K562 (cell line): ENCODE data around the gene PLEKHA6. TPM values are rescaled to one million over a fixed set of nuclear protein-coding genes. Genes with fewer than 3 reads are reported as not detected.

Experiments used
- ATAC-seq: fragments of 200-7000 bp; cut with Tn5 transposase; 3 replicates; pipeline ENCODE4 v1.9.1; 2020; ENCODE audit warnings: moderate library complexity
- BruUV-seq: library from RNA; stranded (reverse); fragments of 400-500 nt; replicated peaks from 2 replicates; lab custom pipeline; 2021; lab: Mats Ljungman, UMichigan
- CTCF ChIA-PET: fragments of 300-600 bp; formaldehyde crosslinking; extraction: SDS; loops from one replicate; lab custom pipeline; 2021; ENCODE audit warnings: low intra/inter-chr PET ratio; lab: Yijun Ruan, JAX
- POLR2A ChIA-PET: fragments of 300-600, 350-650 bp; sonication (Branson Sonifier 250); formaldehyde crosslinking; extraction: SDS; loops from one replicate; lab custom pipeline; 2021; ENCODE audit warnings: antibody characterized with exemption, inconsistent platforms; lab: Yijun Ruan, JAX
- DNase-seq, 4 experiments: peaks; one replicate each; pipeline versions ENCODE4 v3.0.0 to v3.0.0-alpha.2; 2011 to 2018; ENCODE audit warnings: low spot score in 3 of 4, mixed read lengths in 3 of 4; ENCODE audit errors: extremely low read depth in 1 of 4
- FAIRE-seq: peaks from 2 replicates; lab custom pipeline; 2011; peaks lifted over from hg19 to GRCh38; lab: Jason Lieb, UNC
- H2AFZ ChIP-seq: 2 replicates; pipeline ENCODE4 v1.6.0; 2011; ENCODE audit warnings: low read depth, low read length, control low read depth, inconsistent platforms
- H3K27ac ChIP-seq: fragments of 200-600 bp; 3 replicates; pipeline ENCODE4 v1.8.0; 2011; ENCODE audit warnings: low read depth, mild to moderate bottlenecking, control low read depth, inconsistent platforms, low read length, moderate library complexity, mixed read lengths; ENCODE audit errors: extremely low read depth
- H3K27me3 ChIP-seq, 2 experiments: fragments of 300-600 bp in 1 of 2; 2 replicates in 1 of 2; 3 replicates in 1 of 2; pipeline versions ENCODE4 v1.6.0 to v1.8.0; 2011; ENCODE audit warnings: inconsistent platforms in 2 of 2, low read length in 2 of 2, mild to moderate bottlenecking in 1 of 2, mixed read lengths in 1 of 2, moderate library complexity in 1 of 2; ENCODE audit not compliant: control insufficient read depth in 2 of 2, insufficient read depth in 2 of 2
- H3K36me3 ChIP-seq: fragments of 300-600 bp; 3 replicates; pipeline ENCODE4 v1.8.0; 2011; ENCODE audit warnings: mild to moderate bottlenecking, low read length, inconsistent platforms; ENCODE audit not compliant: control insufficient read depth, insufficient read depth
- H3K4me1 ChIP-seq, 2 experiments: fragments of 200-600 bp in 1 of 2; replicated peaks in 1 of 2; 2 replicates in 1 of 2; 3 replicates in 1 of 2; pipeline versions ENCODE4 v1.5.1 to v1.8.0; 2011; ENCODE audit warnings: inconsistent platforms in 2 of 2, low read length in 2 of 2, mild to moderate bottlenecking in 1 of 2, mixed read lengths in 1 of 2, moderate library complexity in 1 of 2; ENCODE audit not compliant: control insufficient read depth in 2 of 2, insufficient read depth in 2 of 2
- H3K4me2 ChIP-seq: 2 replicates; pipeline ENCODE4 v1.6.1; 2011; ENCODE audit warnings: low read length, control low read depth, inconsistent platforms, mixed read lengths; ENCODE audit not compliant: insufficient read depth
- H3K4me3 ChIP-seq: fragments of 200-600 bp; sonication (generic), shearing (Covaris generic); 2 replicates; pipeline ENCODE4 v1.5.1; 2016; ENCODE audit warnings: control low read depth, inconsistent platforms
- H3K79me2 ChIP-seq: fragments of 200-600 bp; 3 replicates; pipeline ENCODE4 v1.8.0; 2011; ENCODE audit warnings: low read length, inconsistent platforms; ENCODE audit not compliant: control insufficient read depth, insufficient read depth
- H3K9ac ChIP-seq, 2 experiments: 2 replicates each; pipeline versions ENCODE4 v1.6.0 to v1.6.1; 2011; ENCODE audit warnings: low read depth in 2 of 2, low read length in 2 of 2, control low read depth in 1 of 2, inconsistent platforms in 1 of 2, mild to moderate bottlenecking in 1 of 2, mixed read lengths in 1 of 2; ENCODE audit not compliant: insufficient read depth in 1 of 2
- H3K9me1 ChIP-seq: one replicate; pipeline ENCODE4 v1.6.0; 2011; ENCODE audit warnings: inconsistent platforms, mild to moderate bottlenecking, low read length, moderate library complexity; ENCODE audit not compliant: control insufficient read depth, insufficient read depth
- H3K9me3 ChIP-seq: replicated peaks from 2 replicates; pipeline ENCODE4 v1.5.1; 2011; ENCODE audit warnings: low read depth, low read length, inconsistent platforms; ENCODE audit not compliant: control insufficient read depth, insufficient read depth
- H4K20me1 ChIP-seq: replicated peaks from 2 replicates; pipeline ENCODE4 v1.6.1; 2011; ENCODE audit warnings: low read length, inconsistent platforms, mixed read lengths; ENCODE audit not compliant: control insufficient read depth, insufficient read depth
- ARID2 ChIP-seq: fragments of 450-650 bp; IDR thresholded peaks from 2 replicates; pipeline ENCODE4 v1.6.1; 2017; ENCODE audit warnings: antibody characterized with exemption, mild to moderate bottlenecking
- BRF1 ChIP-seq: IDR thresholded peaks from 3 replicates; pipeline ENCODE4 v1.6.1; 2011; ENCODE audit warnings: borderline replicate concordance, mild to moderate bottlenecking; ENCODE audit not compliant: insufficient read length; ENCODE audit errors: extremely low read depth
- HCFC1 ChIP-seq: IDR thresholded peaks from 2 replicates; pipeline ENCODE4 v1.6.1; 2012; ENCODE audit warnings: low read depth, low read length, improper control_type of control experiment
- HNRNPUL1 ChIP-seq: fragments of 200-400 bp; formaldehyde crosslinking; IDR thresholded peaks from 2 replicates; pipeline ENCODE4 v1.6.1; 2017; ENCODE audit warnings: low read length
- ILF3 ChIP-seq: fragments of 450-650 bp; IDR thresholded peaks from 2 replicates; pipeline ENCODE4 v1.6.1; 2018; ENCODE audit warnings: antibody characterized with exemption, mild to moderate bottlenecking, moderate library complexity, borderline replicate concordance
- NCOA2 ChIP-seq, 2 experiments: fragments of 450-650 bp; IDR thresholded peaks; 2 replicates each; pipeline ENCODE4 v1.6.1; 2018; ENCODE audit warnings: mild to moderate bottlenecking in 2 of 2, moderate library complexity in 1 of 2; ENCODE audit not compliant: partially characterized antibody in 2 of 2
- POLR2A ChIP-seq: fragments of 450-650 bp; conservative IDR thresholded peaks from 2 replicates; pipeline ENCODE4 v1.6.1; 2016
- POLR2B ChIP-seq: fragments of 450-650 bp; IDR thresholded peaks from 2 replicates; pipeline ENCODE4 v1.6.1; 2018; ENCODE audit warnings: low read depth; ENCODE audit not compliant: partially characterized antibody
- POLR2H ChIP-seq: IDR thresholded peaks from 2 replicates; pipeline ENCODE4 v1.6.1; 2016; ENCODE audit warnings: missing genetic modification characterization, low read depth, mild to moderate bottlenecking, control low read depth, missing compliant biosample characterization, moderate library complexity
- RBM22 ChIP-seq: fragments of 200-400 bp; formaldehyde crosslinking; IDR thresholded peaks from 2 replicates; pipeline ENCODE4 v1.6.1; 2018; ENCODE audit warnings: low read length, low read depth; ENCODE audit not compliant: poor library complexity, severe bottlenecking
- SMARCA5 ChIP-seq: fragments of 450-650 bp; IDR thresholded peaks from 2 replicates; pipeline ENCODE4 v1.6.1; 2016
- SUPT5H ChIP-seq: fragments of 450-650 bp; IDR thresholded peaks from 2 replicates; pipeline ENCODE4 v1.6.1; 2016
- ZNF75A ChIP-seq: fragments of 450-650 bp; formaldehyde crosslinking; IDR thresholded peaks from 2 replicates; pipeline ENCODE4 v1.4.0; 2020; ENCODE audit warnings: mild to moderate bottlenecking
- WGBS: fragments of 100-300 bp; shearing (Covaris generic); methylation state at CpG from one replicate; pipeline ENCODE4 v1.1.6; 2016; ENCODE audit warnings: low coverage, mixed read lengths; ENCODE audit not compliant: insufficient coverage; ENCODE audit errors: missing lambda C conversion rate; 5-methylcytosine and 5-hydroxymethylcytosine counted together
- in situ Hi-C: fragments of 300-500 bp; cut with MboI; formaldehyde crosslinking; loops from 4 replicates; pipeline ENCODE4 v1.15.0; 2018; ENCODE audit warnings: inconsistent platforms, mixed read lengths
- intact Hi-C: fragments of 100-400 bp; cut with micrococcal nuclease; formaldehyde crosslinking; loops from 2 replicates; pipeline ENCODE4 v1.14.2; 2022
- polyA plus RNA-seq, 8 experiments: library from polyadenylated mRNA; depleted of rRNA in 4 of 8; stranded (reverse) in 5 of 8; unstranded in 3 of 8; fragments of >200 nt; fragmentation: Nextera tagmentation in 2 of 8; fragmentation: Illumina TruSeq in 1 of 8; extraction: Ambion mirVana in 2 of 8; extraction: Trizol in 1 of 8; gene quantifications; 2 replicates each; pipeline versions ENCODE4 v1.2.1 to v1.2.3, GENCODE V29; 2011 to 2014; ENCODE audit warnings: inconsistent platforms in 1 of 8, missing spikeins in 1 of 8
- total RNA-seq, 7 experiments: library from RNA; depleted of rRNA in 6 of 7; stranded (reverse); fragments of >200 nt in 6 of 7; fragmentation: Illumina TruSeq in 2 of 7; extraction: Trizol in 2 of 7; gene quantifications; 2 replicates each; pipeline versions ENCODE4 v1.2.1 to v1.2.3, GENCODE V29; 2011 to 2021; ENCODE audit warnings: low replicate concordance in 1 of 7
- TF ChIP-seq, protein P1 (sequence below): fragments of 450-650 bp; IDR thresholded peaks from 2 replicates; pipeline ENCODE4 v1.7.1; 2018; ENCODE audit warnings: mild to moderate bottlenecking, low read depth; ENCODE audit not compliant: partially characterized antibody

The PLEKHA6 gene
- total and polyA plus RNA-seq, 9 of the 15 experiments (the other 6 are each of a cell fraction or from before 2014, with no cell fraction given), result under 0.01 to 0.33 (median 0.01) TPM; not detected in 4

DNA sequence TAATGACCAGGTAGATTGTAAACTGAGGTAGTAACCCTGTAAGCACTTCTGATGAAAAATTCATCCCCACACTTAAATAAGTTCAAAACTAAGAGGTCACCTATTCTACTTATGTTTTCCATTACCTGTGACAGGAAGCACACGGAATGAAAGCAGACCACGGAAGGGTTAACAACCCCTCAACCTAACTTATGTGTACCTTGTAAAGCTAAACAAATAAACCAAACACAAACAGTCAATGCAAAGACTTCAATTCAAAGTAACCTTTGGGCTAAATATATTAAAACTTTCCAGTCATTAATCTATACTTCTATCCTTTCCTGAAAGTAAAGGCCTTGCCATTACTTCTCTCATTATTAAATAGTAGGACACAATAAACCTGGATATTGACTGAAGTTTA lies 44.9 kb upstream of the PLEKHA6 start:
- H3K9me1 ChIP-seq, result no peaks in the 10 kb centered on the region
- peaks cover 83% of the 10 kb centered on the region for H3K36me3 ChIP-seq
- no peak overlapping the region for H3K27ac ChIP-seq
- H3K4me1 ChIP-seq, result peaks cover 4 to 11% of the 10 kb centered on the region in 2 experiments; a peak in 4 of 5 replicates
- no peak overlapping the region for H3K4me2 ChIP-seq
- 93% methylated on average over 2 of the region's 2 CpGs for WGBS
- ChIA-PET POLR2A (interaction anchor here (0.6 kb wide), 3 partner anchors 63 to 267 kb away, joined by 3 read pairs; no protein-coding TSS in a partner anchor), CTCF (no interaction called here)
- no peak for ATAC-seq
- H3K4me3 ChIP-seq, result no peak overlapping the region
- DNase-seq, result no peak
- intact Hi-C loops (no loop called here), in situ Hi-C loops (no loop called here)
- no peaks in the 10 kb centered on the region for H3K27me3 ChIP-seq
- BruUV-seq, result no TSS peak
- no peak overlapping the region for H3K9ac ChIP-seq
- H3K9me3 ChIP-seq, result no peaks in the 10 kb centered on the region
- no peak for FAIRE-seq
- no peak overlapping the region for H2AFZ ChIP-seq
- H3K79me2 ChIP-seq, result peaks cover 62% of the 10 kb centered on the region
- TF ChIP-seq HCFC1, result no peak
- TF ChIP-seq NCOA2 (IDR thresholded peaks at IDR 0.05; ENCODE audit: partially characterized antibody in 2 of 2), result peak in 1 of 2 experiments; percentile 25
- H4K20me1 ChIP-seq, result peaks cover 42% of the 10 kb centered on the region

DNA sequence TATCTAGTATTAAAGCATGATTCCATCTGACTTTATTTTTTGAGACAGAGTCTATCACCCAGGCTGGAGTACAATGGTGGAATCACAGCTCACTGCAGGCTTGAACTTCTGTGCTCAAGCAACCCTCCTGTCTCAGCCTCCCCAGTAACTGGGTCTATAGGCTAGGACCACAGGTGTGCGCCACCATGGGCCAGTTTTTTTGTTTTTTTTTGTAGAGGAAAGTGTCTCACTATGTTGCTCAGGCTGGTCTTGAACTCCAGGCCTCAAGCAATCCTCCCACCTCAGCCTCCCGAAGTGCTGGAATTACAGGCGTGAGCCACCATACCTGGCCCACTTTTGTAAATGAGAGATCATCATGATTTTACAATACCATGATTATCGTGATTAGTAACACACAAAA lies 42.7 kb upstream of the PLEKHA6 start:
- no TSS peak for BruUV-seq
- ATAC-seq, result peak; percentile 17; the same call in 1 of the 3 replicates
- FAIRE-seq, result no peak
- CTCF ChIA-PET, result no interaction called here
- Histone ChIP-seq H3K79me2 (peaks cover 40% of the 10 kb centered on the region), H3K27ac (no peak overlapping the region), H3K9ac (no peak overlapping the region), H3K27me3 (no peaks in the 10 kb centered on the region), H3K4me3 (no peak overlapping the region), H3K9me3 (no peaks in the 10 kb centered on the region), H4K20me1 (peaks cover 20% of the 10 kb centered on the region), H3K9me1 (no peaks in the 10 kb centered on the region), H2AFZ (no peak overlapping the region), H3K4me2 (no peak overlapping the region), H3K36me3 (peaks cover 79% of the 10 kb centered on the region), H3K4me1 (peaks cover 4 to 11% of the 10 kb centered on the region in 2 experiments; a peak in 4 of 5 replicates)
- POLR2A ChIA-PET, result interaction anchor here (0.6 to 7.9 kb wide), 5 partner anchors 6 to 774 kb away, joined by 3 to 87 read pairs (median 3); no protein-coding TSS in a partner anchor
- intact Hi-C loops, result no loop called here
- no peak for DNase-seq
- WGBS, result 92% methylated on average over 4 of the region's 4 CpGs
- 0 out of 2 replicates have a peak, but pooled peaks have one; percentile 2 for TF ChIP-seq POLR2H (tag)
- TF ChIP-seq RBM22, result no peak
- 0 out of 2 replicates have a peak, but pooled peaks have one; percentile 21 for TF ChIP-seq SMARCA5
- no peak for TF ChIP-seq ZNF75A (CRISPR knock-in tag)
- TF ChIP-seq BRF1, result no peak
- TF ChIP-seq ARID2, result no peak
- TF ChIP-seq ILF3, result peak; percentile 53; the same call in 1 of the 2 replicates
- TF ChIP-seq, protein P1, sequence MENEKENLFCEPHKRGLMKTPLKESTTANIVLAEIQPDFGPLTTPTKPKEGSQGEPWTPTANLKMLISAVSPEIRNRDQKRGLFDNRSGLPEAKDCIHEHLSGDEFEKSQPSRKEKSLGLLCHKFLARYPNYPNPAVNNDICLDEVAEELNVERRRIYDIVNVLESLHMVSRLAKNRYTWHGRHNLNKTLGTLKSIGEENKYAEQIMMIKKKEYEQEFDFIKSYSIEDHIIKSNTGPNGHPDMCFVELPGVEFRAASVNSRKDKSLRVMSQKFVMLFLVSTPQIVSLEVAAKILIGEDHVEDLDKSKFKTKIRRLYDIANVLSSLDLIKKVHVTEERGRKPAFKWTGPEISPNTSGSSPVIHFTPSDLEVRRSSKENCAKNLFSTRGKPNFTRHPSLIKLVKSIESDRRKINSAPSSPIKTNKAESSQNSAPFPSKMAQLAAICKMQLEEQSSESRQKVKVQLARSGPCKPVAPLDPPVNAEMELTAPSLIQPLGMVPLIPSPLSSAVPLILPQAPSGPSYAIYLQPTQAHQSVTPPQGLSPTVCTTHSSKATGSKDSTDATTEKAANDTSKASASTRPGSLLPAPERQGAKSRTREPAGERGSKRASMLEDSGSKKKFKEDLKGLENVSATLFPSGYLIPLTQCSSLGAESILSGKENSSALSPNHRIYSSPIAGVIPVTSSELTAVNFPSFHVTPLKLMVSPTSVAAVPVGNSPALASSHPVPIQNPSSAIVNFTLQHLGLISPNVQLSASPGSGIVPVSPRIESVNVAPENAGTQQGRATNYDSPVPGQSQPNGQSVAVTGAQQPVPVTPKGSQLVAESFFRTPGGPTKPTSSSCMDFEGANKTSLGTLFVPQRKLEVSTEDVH, result peak; percentile 19
- TF ChIP-seq HNRNPUL1, result no peak
- 0 out of 2 replicates have a peak, but pooled peaks have one; percentile 42 for TF ChIP-seq SUPT5H
- TF ChIP-seq POLR2B, result peak; percentile 68
- TF ChIP-seq POLR2A, result peak; percentile 53
- in situ Hi-C loops, result no loop called here
